Adipose tissue (tissue), 3 donors: ENCODE results near the gene CADPS2. TPM values are rescaled to one million over a fixed set of nuclear protein-coding genes. Genes with fewer than 3 reads are reported as not detected.

Experiments
- H3K27ac ChIP-seq: one replicate; pipeline ENCODE4 v1.5.1; 2013; ENCODE audit warnings: low read depth, low read length
- WGBS, 3 donors: extraction: QIAGEN DNeasy Blood & Tissue Kit; methylation state at CpG; one replicate each; pipeline ENCODE4 v1.1.7; 2013; 5-methylcytosine and 5-hydroxymethylcytosine counted together
- polyA plus RNA-seq, 3 donors: library from polyadenylated mRNA; stranded (reverse); fragments of 200-250 nt; gene quantifications; one replicate each; pipeline ENCODE4 v1.2.3, GENCODE V29; 2013
- donor health status: healthy with polysubstance abuse.
- donor health status: Bipolar disorder and iron deficiency.
- donor health status: healthy.

Gene CADPS2
- polyA plus RNA-seq, 3 donors = 7.3 to 14.8 (median 11.5) TPM

GRCh38 chr7:122597277-122597676, 289.0 kb downstream of the CADPS2 start:
- no peak overlapping the region for H3K27ac ChIP-seq
- 70 to 80% (median 75%) methylated on average over 3 of the region's 3 CpGs for WGBS, 3 donors

DNA sequence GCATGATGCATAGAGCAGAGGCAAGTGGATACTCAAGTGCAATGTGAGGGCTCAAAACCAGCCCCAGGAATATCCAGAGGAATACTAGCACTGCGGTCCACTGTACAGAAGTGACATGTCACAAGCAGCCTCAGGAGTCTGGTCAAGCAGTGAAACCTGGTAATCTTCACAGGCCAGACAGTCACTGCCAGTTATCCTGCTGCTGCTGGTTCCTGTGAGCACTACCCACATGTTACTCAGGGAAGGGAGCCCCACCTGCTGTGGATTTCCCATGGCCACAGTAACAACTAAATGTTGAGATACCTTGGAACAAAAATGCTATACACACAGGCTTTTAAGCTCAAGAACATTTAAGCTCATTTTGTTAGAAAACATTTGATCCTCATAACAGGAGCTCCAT, 290.4 kb downstream of the CADPS2 start:
- H3K27ac ChIP-seq = no peak overlapping the region
- WGBS, 3 donors = 75 to 93% (median 86%) methylated on average over 1 of the region's 1 CpG

GRCh38 chr7:122588621-122589020, 297.6 kb downstream of the CADPS2 start:
- H3K27ac ChIP-seq = no peak overlapping the region
- WGBS, 3 donors = 82 to 83% (median 83%) methylated on average over 1 of the region's 1 CpG

- 65 to 88% (median 67%) methylated on average over 3 of the region's 3 CpGs for WGBS, 3 donors
- no peak overlapping the region for H3K27ac ChIP-seq
Observed at GRCh38 chr7:122584676-122585251, 301.5 kb downstream of the CADPS2 start.

DNA sequence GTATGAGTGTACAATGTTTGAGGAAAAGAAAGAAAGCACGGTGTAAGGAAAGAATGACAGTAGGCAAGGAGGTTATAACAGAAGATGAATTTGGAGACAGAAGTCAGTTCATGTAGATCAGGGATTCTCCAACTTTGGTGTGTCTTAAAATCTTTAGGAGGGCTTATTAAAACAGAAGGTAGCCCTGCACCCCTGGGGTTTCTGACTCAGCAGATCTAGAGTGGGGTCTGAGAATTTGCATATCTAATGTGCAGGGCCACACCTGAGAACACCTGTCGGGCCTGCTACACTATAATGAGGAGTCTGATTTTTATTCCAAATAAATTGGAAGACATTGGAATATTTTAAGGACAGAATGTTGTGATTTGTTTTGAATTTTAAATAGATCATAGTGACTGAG, 307.9 kb downstream of the CADPS2 start:
- no peak overlapping the region for H3K27ac ChIP-seq
- WGBS, 3 donors = 71 to 90% (median 90%) methylated on average over 2 of the region's 2 CpGs

GRCh38 chr7:122577449-122578003, 308.7 kb downstream of the CADPS2 start:
- 49 to 84% (median 79%) methylated on average over 4 of the region's 4 CpGs for WGBS, 3 donors
- no peak overlapping the region for H3K27ac ChIP-seq

- no peak overlapping the region for H3K27ac ChIP-seq
- 86 to 91% (median 89%) methylated on average over 4 of the region's 4 CpGs for WGBS, 3 donors
Observed at GRCh38 chr7:122572706-122573105, 313.6 kb downstream of the CADPS2 start.

- WGBS, 3 donors = 89 to 96% (median 93%) methylated on average over 2 of the region's 2 CpGs
- H3K27ac ChIP-seq = no peak overlapping the region
Observed at GRCh38 chr7:122561326-122561725, 324.9 kb downstream of the CADPS2 start.

DNA sequence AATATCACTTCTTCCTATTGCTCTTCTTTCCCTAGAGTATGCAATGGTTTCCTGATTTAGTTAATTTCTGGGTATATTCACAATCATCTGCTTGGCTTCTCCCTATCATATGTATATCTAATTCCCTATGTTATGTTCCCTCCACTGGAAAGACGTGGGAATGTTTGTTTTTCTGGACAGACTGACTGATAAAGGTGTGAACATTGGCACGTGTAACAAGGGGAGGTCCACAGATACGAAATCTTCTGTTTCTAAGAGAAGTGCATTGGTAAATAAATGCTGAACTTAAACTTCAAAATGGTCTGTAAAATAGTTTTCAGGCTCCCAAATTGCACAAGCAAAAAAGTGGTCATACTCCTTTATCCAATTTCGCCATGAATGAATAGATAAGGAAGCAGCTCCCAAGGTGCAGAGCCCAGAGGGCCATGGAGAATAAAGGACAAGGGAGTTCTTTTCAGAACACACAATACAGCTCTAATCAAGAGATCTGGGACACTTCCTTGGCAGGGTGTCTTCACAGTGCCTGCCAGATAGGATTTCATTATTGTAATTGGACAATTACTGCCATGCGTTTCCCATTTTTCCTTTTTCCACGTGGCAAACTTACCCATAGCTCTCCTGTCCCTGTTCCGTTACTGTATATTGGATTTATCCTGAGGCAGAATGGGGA, 329.3 kb downstream of the CADPS2 start:
- WGBS, 3 donors = 43 to 70% (median 68%) methylated on average over 7 of the region's 7 CpGs

GRCh38 chr7:122556219-122556618, 330.0 kb downstream of the CADPS2 start:
- no peak overlapping the region for H3K27ac ChIP-seq

More for the DNA sequence above, 329.3 kb downstream of the CADPS2 start:
- no peak overlapping the region for H3K27ac ChIP-seq

DNA sequence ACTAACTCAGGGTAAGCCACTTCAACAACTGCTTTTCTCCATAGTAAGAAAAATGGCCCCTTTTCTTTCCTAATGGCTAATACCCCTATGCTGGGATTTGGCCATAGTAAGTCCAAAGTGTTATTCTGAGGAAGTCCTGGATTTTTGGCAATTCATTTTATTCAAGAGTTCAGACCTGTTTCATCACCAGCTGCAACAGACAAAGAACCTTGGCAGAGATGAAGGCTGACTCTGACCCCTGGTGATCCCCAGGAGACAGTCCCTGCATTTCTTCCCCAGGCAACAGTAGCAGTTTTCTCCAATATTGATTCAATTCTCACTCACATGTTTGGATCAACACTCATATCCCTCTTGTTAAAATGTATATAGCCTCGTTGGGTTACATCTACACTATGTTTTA, 332.5 kb downstream of the CADPS2 start:
- 58 to 82% (median 68%) methylated on average over 1 of the region's 1 CpG for WGBS, 3 donors
- no peak overlapping the region for H3K27ac ChIP-seq

DNA sequence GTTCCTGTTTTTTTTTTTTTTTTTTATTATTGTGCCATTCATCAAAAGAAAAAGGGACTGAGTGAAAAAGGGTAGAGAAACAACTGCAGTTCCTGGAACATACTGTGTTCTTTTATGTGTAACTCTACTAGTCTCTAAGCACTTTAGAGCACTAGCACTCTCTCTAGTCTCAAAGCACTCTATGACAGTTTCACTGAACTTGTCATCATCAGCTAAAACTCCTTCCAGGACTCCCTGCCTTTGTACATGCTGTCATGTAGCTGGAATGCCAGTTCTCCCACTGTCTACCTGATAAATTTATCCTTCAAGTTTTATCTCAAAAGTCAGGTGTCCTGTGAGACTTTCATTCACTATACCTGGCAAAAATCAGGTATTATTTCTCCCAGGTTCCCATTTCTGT, 333.5 kb downstream of the CADPS2 start:
- no peak overlapping the region for H3K27ac ChIP-seq

DNA sequence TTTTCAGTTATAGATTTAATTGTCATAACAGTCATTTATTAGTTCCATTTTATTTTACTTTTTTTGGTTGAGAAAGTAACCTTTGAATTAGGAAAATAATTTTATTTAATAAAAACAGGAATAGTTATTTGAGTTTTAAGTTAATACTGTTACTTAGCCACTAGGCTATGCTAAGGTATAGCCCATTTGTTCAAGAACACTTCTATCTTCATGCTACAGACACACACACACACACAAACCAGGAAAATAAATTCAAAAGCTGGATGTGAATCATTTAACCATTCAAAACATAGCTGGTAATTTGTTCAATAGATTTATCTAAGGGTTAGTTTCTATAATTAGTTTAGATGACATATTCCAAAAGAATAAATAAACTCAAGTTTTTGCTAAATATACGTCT, 335.7 kb downstream of the CADPS2 start:
- H3K27ac ChIP-seq = no peak overlapping the region
- 79 to 81% (median 81%) methylated on average over 1 of the region's 1 CpG for WGBS, 3 donors

DNA sequence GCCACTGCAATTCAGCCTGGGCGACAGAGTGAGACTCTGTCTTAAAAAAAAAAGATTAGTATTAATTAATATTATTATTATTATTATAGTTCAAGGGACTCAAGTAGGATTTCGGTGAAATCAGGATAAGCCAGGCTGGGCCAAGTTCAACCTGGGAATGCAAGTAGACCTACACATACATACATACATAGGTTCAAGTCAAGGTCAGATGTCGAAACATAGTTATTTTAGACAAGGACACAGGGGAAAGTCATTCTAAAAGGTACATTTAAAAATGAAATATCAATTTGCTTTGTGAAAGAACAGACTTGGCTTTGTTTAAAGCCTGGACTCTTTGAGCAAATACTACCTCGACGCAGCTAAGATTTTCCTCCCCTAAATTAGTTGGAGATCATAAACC, 336.7 kb downstream of the CADPS2 start:
- WGBS, 3 donors = 75 to 90% (median 86%) methylated on average over 5 of the region's 5 CpGs
- H3K27ac ChIP-seq = no peak overlapping the region

- 39 to 89% (median 72%) methylated on average over 2 of the region's 2 CpGs for WGBS, 3 donors
Observed at GRCh38 chr7:122546496-122546895, 339.8 kb downstream of the CADPS2 start.

GRCh38 chr7:122544463-122544862, 341.8 kb downstream of the CADPS2 start:
- WGBS, 3 donors = 57 to 88% (median 69%) methylated on average over 2 of the region's 2 CpGs
- no peak overlapping the region for H3K27ac ChIP-seq

More at GRCh38 chr7:122546496-122546895, 339.8 kb downstream of the CADPS2 start:
- H3K27ac ChIP-seq = no peak overlapping the region

- no peak overlapping the region for H3K27ac ChIP-seq
- WGBS, 3 donors = 76 to 82% (median 80%) methylated on average over 2 of the region's 2 CpGs
Observed at GRCh38 chr7:122543891-122544290, 342.4 kb downstream of the CADPS2 start.

DNA sequence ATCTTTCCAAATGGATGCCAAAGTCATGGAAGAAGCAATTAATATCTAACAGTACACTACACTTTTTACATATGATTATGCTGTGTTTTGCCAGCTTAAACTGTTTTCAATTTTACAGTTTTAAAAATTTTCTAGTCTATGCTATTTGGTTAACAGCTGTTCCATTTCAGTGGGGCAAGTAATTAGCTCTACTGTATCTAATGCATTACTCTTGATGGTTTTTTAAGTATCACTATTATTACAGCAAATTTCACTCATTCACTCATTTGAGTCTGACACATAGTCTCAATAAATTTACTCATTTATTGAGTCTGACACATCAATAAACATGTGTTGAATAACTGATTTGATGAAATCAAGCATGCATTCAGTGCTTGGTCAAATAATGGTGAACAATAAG, 343.1 kb downstream of the CADPS2 start:
- H3K27ac ChIP-seq = no peak overlapping the region

DNA sequence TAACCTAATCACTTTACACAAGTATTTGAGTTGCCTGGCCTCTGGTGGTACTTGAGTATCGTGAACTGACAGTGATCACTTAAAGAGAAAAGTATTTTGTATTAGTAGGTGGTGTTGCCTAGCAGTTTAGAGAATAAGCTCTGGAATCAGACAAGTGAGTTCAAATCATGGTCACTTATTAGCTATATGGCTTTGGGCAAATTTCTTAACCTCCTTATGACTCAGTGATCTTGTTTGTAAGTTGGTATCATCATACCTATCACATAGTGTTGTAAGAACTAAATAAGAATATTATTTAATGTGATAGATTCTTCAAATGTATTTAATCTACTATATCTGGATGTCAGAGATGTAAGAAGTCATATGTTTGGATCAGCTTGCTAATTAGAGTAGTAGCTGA, 351.2 kb downstream of the CADPS2 start:
- WGBS, 3 donors = 49 to 78% (median 76%) methylated on average over 1 of the region's 1 CpG
- no peak overlapping the region for H3K27ac ChIP-seq
